HEK293T (cell line): ENCODE measurements around the gene SLC25A36.
"Not testable (repeated sequence)": the region's sequence is repeated elsewhere in the genome, so short reads cannot be mapped to it uniquely, and the experiment has no call there.

ENCODE experiments used
- FOXA1 ChIP-seq: fragments of 450-650 bp; IDR thresholded peaks from 2 replicates; pipeline ENCODE4 v1.6.1; 2016; ENCODE audit warnings: mild to moderate bottlenecking
- FOXM1 ChIP-seq: fragments of 450-650 bp; IDR thresholded peaks from 2 replicates; pipeline ENCODE4 v1.6.1; 2017; ENCODE audit warnings: mild to moderate bottlenecking, borderline replicate concordance
- NFRKB ChIP-seq: fragments of 450-650 bp; IDR thresholded peaks from 2 replicates; pipeline ENCODE4 v1.6.1; 2016; ENCODE audit warnings: mild to moderate bottlenecking, moderate library complexity
- SP1 ChIP-seq: fragments of 450-650 bp; IDR thresholded peaks from 2 replicates; pipeline ENCODE4 v1.6.1; 2017
- TARDBP ChIP-seq: fragments of 450-650 bp; IDR thresholded peaks from 2 replicates; pipeline ENCODE4 v1.6.1; 2016
- TF ChIP-seq, protein P1 (sequence below): fragments of 450-650 bp; IDR thresholded peaks from 2 replicates; pipeline ENCODE4 v1.6.1; 2016

DNA sequence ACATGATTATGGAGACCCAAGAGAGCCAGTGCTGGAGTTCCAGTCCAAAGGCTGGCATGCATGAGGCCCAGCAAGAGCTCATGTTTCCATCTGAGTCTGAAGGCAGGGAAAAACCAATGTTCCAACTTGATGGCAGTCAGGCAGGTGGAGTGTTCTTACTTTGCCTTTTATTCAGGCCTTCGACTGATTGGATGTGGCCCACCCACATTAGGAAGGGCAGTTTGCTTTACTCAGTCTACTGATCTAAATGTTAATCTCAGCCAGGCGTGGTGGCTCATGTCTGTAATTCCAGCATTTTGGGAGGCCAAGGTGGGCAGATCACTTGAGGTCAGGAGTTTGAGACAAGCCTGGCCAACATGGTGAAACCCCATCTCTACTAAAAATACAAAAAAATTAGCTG lies 53.2 kb downstream of the SLC25A36 start:
- TF ChIP-seq NFRKB, FOXA1, FOXM1, TARDBP, SP1: not testable (repeated sequence)
- TF ChIP-seq, protein P1, sequence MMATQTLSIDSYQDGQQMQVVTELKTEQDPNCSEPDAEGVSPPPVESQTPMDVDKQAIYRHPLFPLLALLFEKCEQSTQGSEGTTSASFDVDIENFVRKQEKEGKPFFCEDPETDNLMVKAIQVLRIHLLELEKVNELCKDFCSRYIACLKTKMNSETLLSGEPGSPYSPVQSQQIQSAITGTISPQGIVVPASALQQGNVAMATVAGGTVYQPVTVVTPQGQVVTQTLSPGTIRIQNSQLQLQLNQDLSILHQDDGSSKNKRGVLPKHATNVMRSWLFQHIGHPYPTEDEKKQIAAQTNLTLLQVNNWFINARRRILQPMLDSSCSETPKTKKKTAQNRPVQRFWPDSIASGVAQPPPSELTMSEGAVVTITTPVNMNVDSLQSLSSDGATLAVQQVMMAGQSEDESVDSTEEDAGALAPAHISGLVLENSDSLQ = not testable (repeated sequence)
